HCT116 (cell line): ENCODE data around the gene HUNK. TPM values are rescaled to one million over a fixed set of nuclear protein-coding genes. Genes with fewer than 3 reads are reported as not detected.

Experiments used
- ATAC-seq: fragments of 200-7000 bp; cut with Tn5 transposase; 2 replicates; pipeline ENCODE4 v1.9.1; 2020; ENCODE audit warnings: mild to moderate bottlenecking, moderate library complexity
- BruUV-seq: library from RNA; stranded (reverse); fragments of 400-500 nt; replicated peaks from 2 replicates; lab custom pipeline; 2021; lab: Mats Ljungman, UMichigan
- CTCF ChIA-PET: fragments of 300-600 bp; sonication (Branson Sonifier 250); formaldehyde crosslinking; loops from one replicate; lab custom pipeline; 2021; ENCODE audit warnings: antibody characterized with exemption; lab: Charles Lee
- POLR2A ChIA-PET: fragments of 300-600, 350-600 bp; sonication (Branson Sonifier 250); formaldehyde crosslinking; loops from one replicate; lab custom pipeline; 2021; ENCODE audit warnings: antibody characterized with exemption; lab: Charles Lee
- RAD21 ChIA-PET, 2 experiments: fragments of 300-600 bp; sonication (Branson Sonifier 250); formaldehyde crosslinking; loops; one replicate each; lab custom pipeline; 2023; ENCODE audit warnings: low total read pairs in 2 of 2; ENCODE audit not compliant: uncharacterized antibody in 2 of 2, unreplicated experiment in 2 of 2, low non-redundant PET in 1 of 2; lab: Charles Lee
- DNase-seq: peaks from one replicate; pipeline ENCODE4 v3.0.0-alpha.2; 2010; ENCODE audit warnings: low read depth, low spot score
- H2AFZ ChIP-seq: fragments of 200-600 bp; shearing (Covaris generic), sonication (generic); 2 replicates; pipeline ENCODE4 v1.6.1; 2017; ENCODE audit warnings: low read depth, mixed run types, mixed read lengths, antibody characterized with exemption, low read length; ENCODE audit not compliant: poor library complexity, severe bottlenecking
- H3K27ac ChIP-seq: 2 replicates; pipeline ENCODE4 v1.5.1; 2012; ENCODE audit warnings: low read depth, low read length
- H3K27me3 ChIP-seq: fragments of 200-600 bp; sonication (generic); 2 replicates; pipeline ENCODE4 v1.6.1; 2016; ENCODE audit warnings: mixed run types, low read length, mixed read lengths; ENCODE audit not compliant: insufficient read depth
- H3K36me3 ChIP-seq, 2 experiments: fragments of 200-500 bp in 1 of 2; fragments of 200-600 bp in 1 of 2; sonication (Bioruptor generic) in 1 of 2; sonication (generic) in 1 of 2; 2 replicates each; pipeline versions ENCODE4 v1.5.1 to v1.6.1; 2014 to 2016; ENCODE audit warnings: low read length in 2 of 2, inconsistent platforms in 1 of 2, mixed read lengths in 1 of 2, mixed run types in 1 of 2; ENCODE audit not compliant: insufficient read depth in 2 of 2, control insufficient read depth in 1 of 2
- H3K4me1 ChIP-seq, 2 experiments: fragments of 200-600 bp in 1 of 2; sonication (generic) in 1 of 2; 2 replicates each; pipeline versions ENCODE4 v1.5.1 to v1.6.1; 2012 to 2017; ENCODE audit warnings: low read length in 2 of 2, inconsistent platforms in 1 of 2, mild to moderate bottlenecking in 1 of 2, mixed read lengths in 1 of 2, mixed run types in 1 of 2, moderate library complexity in 1 of 2; ENCODE audit not compliant: insufficient read depth in 2 of 2, control insufficient read depth in 1 of 2
- H3K4me2 ChIP-seq: fragments of 200-600 bp; sonication (generic); 2 replicates; pipeline ENCODE4 v1.6.1; 2017; ENCODE audit warnings: mixed run types, low read length, mixed read lengths
- H3K4me3 ChIP-seq, 2 experiments: fragments of 200-600 bp in 1 of 2; sonication (generic) in 1 of 2; replicated peaks in 1 of 2; 2 replicates each; pipeline ENCODE4 v1.5.1; 2011 to 2016; ENCODE audit warnings: low read length in 2 of 2, control low read depth in 1 of 2, low read depth in 1 of 2, mild to moderate bottlenecking in 1 of 2, mixed read lengths in 1 of 2, mixed run types in 1 of 2
- H3K79me2 ChIP-seq: fragments of 200-600 bp; sonication (generic); 2 replicates; pipeline ENCODE4 v1.6.1; 2017; ENCODE audit warnings: mild to moderate bottlenecking, mixed run types, low read length, moderate library complexity, mixed read lengths; ENCODE audit not compliant: insufficient read depth
- H3K9ac ChIP-seq: fragments of 200-600 bp; sonication (generic); 2 replicates; pipeline ENCODE4 v1.6.1; 2016; ENCODE audit warnings: low read length, mixed read lengths
- H3K9me2 ChIP-seq: fragments of 200-600 bp; sonication (generic), shearing (Covaris generic); 2 replicates; pipeline ENCODE4 v1.6.1; 2017; ENCODE audit warnings: mixed run types, mild to moderate bottlenecking, moderate library complexity; ENCODE audit not compliant: insufficient read depth
- H3K9me3 ChIP-seq, 2 experiments: fragments of 200-500 bp in 1 of 2; fragments of 200-600 bp in 1 of 2; sonication (Bioruptor generic) in 1 of 2; sonication (generic) in 1 of 2; 2 replicates each; pipeline ENCODE4 v1.6.1; 2014 to 2017; ENCODE audit warnings: low read length in 2 of 2, mixed read lengths in 2 of 2, inconsistent platforms in 1 of 2, low read depth in 1 of 2, mild to moderate bottlenecking in 1 of 2, mixed run types in 1 of 2, moderate library complexity in 1 of 2; ENCODE audit not compliant: control insufficient read depth in 1 of 2, insufficient read depth in 1 of 2
- H4K20me1 ChIP-seq: fragments of 200-600 bp; sonication (generic), shearing (Covaris generic); 2 replicates; pipeline ENCODE4 v1.6.1; 2017; ENCODE audit warnings: mixed run types, mild to moderate bottlenecking, moderate library complexity; ENCODE audit not compliant: insufficient read depth
- CBX3 ChIP-seq: IDR thresholded peaks from 2 replicates; pipeline ENCODE4 v1.6.1; 2012; ENCODE audit warnings: low read depth
- CEBPB ChIP-seq: IDR thresholded peaks from 2 replicates; pipeline ENCODE4 v1.6.1; 2012; ENCODE audit warnings: low read depth
- EGR1 ChIP-seq: IDR thresholded peaks from 2 replicates; pipeline ENCODE4 v1.6.1; 2012; ENCODE audit warnings: low read depth
- EZH2phosphoT487 ChIP-seq: fragments of 200-600 bp; IDR thresholded peaks from 2 replicates; pipeline ENCODE4 v1.6.1; 2018; ENCODE audit warnings: antibody characterized with exemption, borderline replicate concordance
- JUND ChIP-seq: IDR thresholded peaks from 2 replicates; pipeline ENCODE4 v1.6.1; 2012
- POLR2AphosphoS5 ChIP-seq: IDR thresholded peaks from 2 replicates; pipeline ENCODE4 v1.6.1; 2011; ENCODE audit warnings: mild to moderate bottlenecking, low read depth, low read length, moderate library complexity
- SIN3A ChIP-seq: IDR thresholded peaks from 2 replicates; pipeline ENCODE4 v1.6.1; 2012; ENCODE audit warnings: low read depth
- SP1 ChIP-seq: IDR thresholded peaks from 2 replicates; pipeline ENCODE4 v1.6.1; 2012; ENCODE audit warnings: low read depth
- TCF7L2 ChIP-seq: IDR thresholded peaks from 2 replicates; pipeline ENCODE4 v1.7.0; 2011; ENCODE audit warnings: borderline replicate concordance, inconsistent platforms; ENCODE audit not compliant: insufficient read depth, insufficient read length; ENCODE audit errors: extremely low read depth
- YY1 ChIP-seq: IDR thresholded peaks from 2 replicates; pipeline ENCODE4 v1.6.1; 2011; ENCODE audit warnings: low read length, low read depth, moderate library complexity, mild to moderate bottlenecking; ENCODE audit not compliant: insufficient replicate concordance; ENCODE audit errors: extremely low read depth
- ZFX ChIP-seq: fragments of 450-650 bp; IDR thresholded peaks from 2 replicates; pipeline ENCODE4 v1.6.1; 2017
- intact Hi-C: fragments of 100-400 bp; cut with micrococcal nuclease; formaldehyde crosslinking; loops from 2 replicates; pipeline ENCODE4 v1.10.0; 2022
- total RNA-seq: library from RNA; stranded (reverse); gene quantifications from one replicate; pipeline ENCODE4 v1.2.1, GENCODE V29; 2021; ENCODE audit not compliant: unreplicated experiment
- TF ChIP-seq, protein P1 (sequence below): IDR thresholded peaks from 2 replicates; pipeline ENCODE4 v1.6.1; 2012
- TF ChIP-seq, protein P2 (sequence below): IDR thresholded peaks from 2 replicates; pipeline ENCODE4 v1.6.1; 2012; ENCODE audit warnings: low read depth
- TF ChIP-seq, protein P3 (sequence below): IDR thresholded peaks from 2 replicates; pipeline ENCODE4 v1.6.1; 2011; ENCODE audit warnings: mild to moderate bottlenecking, low read length, moderate library complexity; ENCODE audit not compliant: insufficient replicate concordance; ENCODE audit errors: extremely low read depth

Gene HUNK
- total RNA-seq, 1 experiment from 2014 or later, result not detected

DNA sequence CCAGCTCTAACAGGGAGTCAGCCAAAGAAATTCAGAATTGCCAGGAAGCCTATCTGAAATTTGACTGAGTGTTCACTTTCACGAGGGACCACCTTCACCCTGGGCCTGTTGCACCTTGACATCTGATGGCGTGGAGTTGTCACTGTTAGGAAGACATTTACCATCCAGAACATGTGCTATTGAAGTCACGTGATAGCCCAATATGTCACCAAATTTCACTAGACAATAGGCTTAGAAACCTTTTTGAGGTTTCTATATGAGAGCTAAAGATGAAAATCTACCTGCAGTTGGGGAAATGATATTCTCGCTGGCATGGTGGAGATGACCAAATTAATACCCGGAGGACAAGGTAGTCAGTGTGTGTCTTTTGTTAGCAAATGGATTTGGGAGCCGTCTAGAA, 102.7 kb downstream of the HUNK start:
- Histone ChIP-seq H3K36me3 (no peaks in the 10 kb centered on the region), H3K9me3 (no peaks in the 10 kb centered on the region), H2AFZ (no peak overlapping the region), H4K20me1 (no peaks in the 10 kb centered on the region), H3K27ac (no peak overlapping the region), H3K4me2 (no peak overlapping the region), H3K9ac (no peak overlapping the region), H3K79me2 (no peaks in the 10 kb centered on the region), H3K27me3 (peaks cover 47% of the 10 kb centered on the region), H3K4me1 (no peaks in the 10 kb centered on the region), H3K4me3 (no peak overlapping the region), H3K9me2 (no peaks in the 10 kb centered on the region)
- no TSS peak for BruUV-seq
- POLR2A ChIA-PET, result no interaction called here
- RAD21 ChIA-PET, result no interaction called here
- DNase-seq (no peak), ATAC-seq (no peak)
- CTCF ChIA-PET, result no interaction called here
- intact Hi-C loops, result no loop called here
- TF ChIP-seq SP1 (no peak), ZFX (no peak), JUND (no peak), CBX3 (no peak), EGR1 (no peak), YY1 (no peak), SIN3A (no peak), POLR2AphosphoS5 (no peak), CEBPB (no peak), TCF7L2 (no peak), EZH2phosphoT487 (no peak)
- TF ChIP-seq, protein P1, sequence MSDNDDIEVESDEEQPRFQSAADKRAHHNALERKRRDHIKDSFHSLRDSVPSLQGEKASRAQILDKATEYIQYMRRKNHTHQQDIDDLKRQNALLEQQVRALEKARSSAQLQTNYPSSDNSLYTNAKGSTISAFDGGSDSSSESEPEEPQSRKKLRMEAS, result no peak
- TF ChIP-seq, protein P2, sequence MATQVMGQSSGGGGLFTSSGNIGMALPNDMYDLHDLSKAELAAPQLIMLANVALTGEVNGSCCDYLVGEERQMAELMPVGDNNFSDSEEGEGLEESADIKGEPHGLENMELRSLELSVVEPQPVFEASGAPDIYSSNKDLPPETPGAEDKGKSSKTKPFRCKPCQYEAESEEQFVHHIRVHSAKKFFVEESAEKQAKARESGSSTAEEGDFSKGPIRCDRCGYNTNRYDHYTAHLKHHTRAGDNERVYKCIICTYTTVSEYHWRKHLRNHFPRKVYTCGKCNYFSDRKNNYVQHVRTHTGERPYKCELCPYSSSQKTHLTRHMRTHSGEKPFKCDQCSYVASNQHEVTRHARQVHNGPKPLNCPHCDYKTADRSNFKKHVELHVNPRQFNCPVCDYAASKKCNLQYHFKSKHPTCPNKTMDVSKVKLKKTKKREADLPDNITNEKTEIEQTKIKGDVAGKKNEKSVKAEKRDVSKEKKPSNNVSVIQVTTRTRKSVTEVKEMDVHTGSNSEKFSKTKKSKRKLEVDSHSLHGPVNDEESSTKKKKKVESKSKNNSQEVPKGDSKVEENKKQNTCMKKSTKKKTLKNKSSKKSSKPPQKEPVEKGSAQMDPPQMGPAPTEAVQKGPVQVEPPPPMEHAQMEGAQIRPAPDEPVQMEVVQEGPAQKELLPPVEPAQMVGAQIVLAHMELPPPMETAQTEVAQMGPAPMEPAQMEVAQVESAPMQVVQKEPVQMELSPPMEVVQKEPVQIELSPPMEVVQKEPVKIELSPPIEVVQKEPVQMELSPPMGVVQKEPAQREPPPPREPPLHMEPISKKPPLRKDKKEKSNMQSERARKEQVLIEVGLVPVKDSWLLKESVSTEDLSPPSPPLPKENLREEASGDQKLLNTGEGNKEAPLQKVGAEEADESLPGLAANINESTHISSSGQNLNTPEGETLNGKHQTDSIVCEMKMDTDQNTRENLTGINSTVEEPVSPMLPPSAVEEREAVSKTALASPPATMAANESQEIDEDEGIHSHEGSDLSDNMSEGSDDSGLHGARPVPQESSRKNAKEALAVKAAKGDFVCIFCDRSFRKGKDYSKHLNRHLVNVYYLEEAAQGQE, result no peak
- TF ChIP-seq, protein P3, sequence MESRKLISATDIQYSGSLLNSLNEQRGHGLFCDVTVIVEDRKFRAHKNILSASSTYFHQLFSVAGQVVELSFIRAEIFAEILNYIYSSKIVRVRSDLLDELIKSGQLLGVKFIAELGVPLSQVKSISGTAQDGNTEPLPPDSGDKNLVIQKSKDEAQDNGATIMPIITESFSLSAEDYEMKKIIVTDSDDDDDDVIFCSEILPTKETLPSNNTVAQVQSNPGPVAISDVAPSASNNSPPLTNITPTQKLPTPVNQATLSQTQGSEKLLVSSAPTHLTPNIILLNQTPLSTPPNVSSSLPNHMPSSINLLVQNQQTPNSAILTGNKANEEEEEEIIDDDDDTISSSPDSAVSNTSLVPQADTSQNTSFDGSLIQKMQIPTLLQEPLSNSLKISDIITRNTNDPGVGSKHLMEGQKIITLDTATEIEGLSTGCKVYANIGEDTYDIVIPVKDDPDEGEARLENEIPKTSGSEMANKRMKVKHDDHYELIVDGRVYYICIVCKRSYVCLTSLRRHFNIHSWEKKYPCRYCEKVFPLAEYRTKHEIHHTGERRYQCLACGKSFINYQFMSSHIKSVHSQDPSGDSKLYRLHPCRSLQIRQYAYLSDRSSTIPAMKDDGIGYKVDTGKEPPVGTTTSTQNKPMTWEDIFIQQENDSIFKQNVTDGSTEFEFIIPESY, result no peak
